Right lobe of liver (tissue), 6 donors: ENCODE measurements around the gene RNF217. TPM values are rescaled to one million over a fixed set of nuclear protein-coding genes. Genes with fewer than 3 reads are reported as not detected.

ENCODE experiments used
- ATAC-seq, 4 donors: fragments of 200-7000 bp; cut with Tn5 transposase; one replicate each; pipeline ENCODE4 v1.9.1; 2020; ENCODE audit warnings: mild to moderate bottlenecking in 4 of 4, moderate library complexity in 4 of 4
- DNase-seq, 3 donors: peaks; one replicate each; pipeline ENCODE4 v3.0.0-alpha.2; 2020
- H3K27ac ChIP-seq, 3 donors: fragments of 200-600 bp; one replicate each; pipeline ENCODE4 v1.8.0; 2022
- H3K27me3 ChIP-seq, 2 donors: fragments of 200-600 bp; one replicate each; pipeline ENCODE4 v1.8.0; 2022
- H3K36me3 ChIP-seq, 4 donors: fragments of 200-600 bp; sonication (generic) in 1 of 4; one replicate each; pipeline versions ENCODE4 v1.5.1 to v1.8.0; 2017 to 2022; ENCODE audit warnings: control low read depth in 1 of 4
- H3K4me1 ChIP-seq, 4 donors: fragments of 200-600 bp; sonication (generic) in 1 of 4; one replicate each; pipeline versions ENCODE4 v1.5.1 to v1.8.0; 2017 to 2022; ENCODE audit warnings: control low read depth in 1 of 4
- H3K4me3 ChIP-seq, 3 donors: fragments of 200-600 bp; one replicate each; pipeline ENCODE4 v1.8.0; 2022
- H3K9me3 ChIP-seq, 4 donors: fragments of 200-600 bp; sonication (generic) in 1 of 4; one replicate each; pipeline versions ENCODE4 v1.5.1 to v1.8.0; 2017 to 2022; ENCODE audit warnings: control low read depth in 1 of 4
- CTCF ChIP-seq, 4 donors: fragments of 200-600 bp in 3 of 4; fragments of 450-650 bp in 1 of 4; IDR thresholded peaks; one replicate each; pipeline versions ENCODE4 v1.5.1 to v1.8.0; 2016 to 2022; ENCODE audit warnings: antibody characterized with exemption in 4 of 4, mild to moderate bottlenecking in 2 of 4
- POLR2A ChIP-seq: fragments of 450-650 bp; IDR thresholded peaks from one replicate; pipeline ENCODE4 v1.6.1; 2017; ENCODE audit warnings: antibody characterized with exemption, mild to moderate bottlenecking
- WGBS: methylation state at CpG from one replicate; pipeline ENCODE4 v1.1.6; 2018; ENCODE audit warnings: low coverage, low lambda C conversion rate; ENCODE audit not compliant: insufficient coverage; ENCODE audit errors: missing lambda C conversion rate; 5-methylcytosine and 5-hydroxymethylcytosine counted together
- intact Hi-C, 2 donors: fragments of 100-400 bp; cut with DNase I; formaldehyde crosslinking; loops; one replicate each; pipeline versions ENCODE4 v1.11.2 to v1.14.1; 2022
- total RNA-seq, 6 experiments: library from RNA; depleted of rRNA in 2 of 6; stranded (reverse); fragments of >200 nt in 2 of 6; fragmentation: NEBNext Ultra II Directional in 3 of 6; extraction: Animal tissue kit (Norgen Biotek cat#: 25700) in 3 of 6; gene quantifications; one replicate each; pipeline versions ENCODE4 v1.1.0 to v1.2.4, GENCODE V29; 2016 to 2023
- donor health status: DM: no; HTN: yes; CAD: no.
- donor health status: DM: no; HTN: no; CAD: no.
- donor health status: DM: no; HTN: no; CAD: no.
- donor health status: DM: no; HTN: yes; CAD: no.
- donor health status: DM: no; HTN: yes; CAD: no.

RNF217 gene
- total RNA-seq, 6 experiments from 2014 or later, result 9.8 to 20.7 (median 14.3) TPM

- no peaks in the 10 kb centered on the region for H3K27me3 ChIP-seq
- H3K4me3 ChIP-seq, result no peak overlapping the region
- TF ChIP-seq CTCF (IDR thresholded peaks at IDR 0.05) (no peak), POLR2A (no peak)
- DNase-seq (no peak), ATAC-seq (no peak)
- H3K4me1 ChIP-seq, result peaks cover 0 to 22% (median 9%) of the 10 kb centered on the region in 4 donors
- no peak overlapping the region for H3K27ac ChIP-seq
- 98% methylated on average over 8 of the region's 10 CpGs for WGBS
- peaks cover 0 to 6% (median 1%) of the 10 kb centered on the region in 4 donors for H3K36me3 ChIP-seq
- H3K9me3 ChIP-seq, result peaks cover 0 to 4% (median 0%) of the 10 kb centered on the region in 4 donors
- intact Hi-C loops, result no loop called here
These were observed 16.4 kb downstream of the RNF217 start for GRCh38 chr6:124978451-124979293.

- TF ChIP-seq POLR2A (no peak), CTCF (IDR thresholded peaks at IDR 0.05) (no peak)
- peaks cover 0 to 17% (median 8%) of the 10 kb centered on the region in 4 donors for H3K4me1 ChIP-seq
- no peak overlapping the region for H3K4me3 ChIP-seq
- DNase-seq, result no peak
- peaks cover 0 to 4% (median 0%) of the 10 kb centered on the region in 4 donors for H3K9me3 ChIP-seq
- ATAC-seq, result no peak
- peaks cover 0 to 6% (median 1%) of the 10 kb centered on the region in 4 donors for H3K36me3 ChIP-seq
- H3K27me3 ChIP-seq, result no peaks in the 10 kb centered on the region
- intact Hi-C loops, result no loop called here
- WGBS, result 93% methylated on average over 3 of the region's 4 CpGs
- no peak overlapping the region for H3K27ac ChIP-seq
These were observed 17.0 kb downstream of the RNF217 start for GRCh38 chr6:124979294-124979678.

- peaks cover 0 to 6% (median 1%) of the 10 kb centered on the region in 4 donors for H3K36me3 ChIP-seq
- H3K4me1 ChIP-seq, result peaks cover 0 to 6% (median 0%) of the 10 kb centered on the region in 4 donors
- no peak for DNase-seq
- no peak for ATAC-seq
- peaks cover 0 to 4% (median 0%) of the 10 kb centered on the region in 4 donors for H3K9me3 ChIP-seq
- H3K27ac ChIP-seq, result no peak overlapping the region
- no peak overlapping the region for H3K4me3 ChIP-seq
- H3K27me3 ChIP-seq, result no peaks in the 10 kb centered on the region
- no peak for TF ChIP-seq CTCF (IDR thresholded peaks at IDR 0.05)
- TF ChIP-seq POLR2A, result no peak
- intact Hi-C loops, result no loop called here
These were observed 20.4 kb downstream of the RNF217 start for GRCh38 chr6:124982669-124983068.

- Histone ChIP-seq H3K4me1 (peaks cover 0 to 6% (median 0%) of the 10 kb centered on the region in 4 donors), H3K9me3 (peaks cover 0 to 2% (median 0%) of the 10 kb centered on the region in 4 donors), H3K27ac (no peak overlapping the region), H3K4me3 (no peak overlapping the region), H3K36me3 (peaks cover 0 to 2% (median under 1%) of the 10 kb centered on the region in 4 donors), H3K27me3 (no peaks in the 10 kb centered on the region)
- ATAC-seq, result no peak
- no peak for TF ChIP-seq POLR2A
- 83% methylated on average over 2 of the region's 2 CpGs for WGBS
- intact Hi-C loops, result no loop called here
- DNase-seq, result no peak
These were observed 21.3 kb downstream of the RNF217 start for GRCh38 chr6:124983383-124984083.
